Activated CD4-positive, alpha-beta T cell treated with anti-CD3 and anti-CD28 coated beads, Interleukin-10, Interleukin-2, amounts not matched to agents 100 ng/mL and 50 ng/mL, durations not matched to agents 16 hours and 8 hours (primary cell): ENCODE results near the gene INKA2.

Source experiments
- DNase-seq: peaks from one replicate; pipeline ENCODE4 v3.0.0-alpha.2; 2020

INKA2 gene

DNA sequence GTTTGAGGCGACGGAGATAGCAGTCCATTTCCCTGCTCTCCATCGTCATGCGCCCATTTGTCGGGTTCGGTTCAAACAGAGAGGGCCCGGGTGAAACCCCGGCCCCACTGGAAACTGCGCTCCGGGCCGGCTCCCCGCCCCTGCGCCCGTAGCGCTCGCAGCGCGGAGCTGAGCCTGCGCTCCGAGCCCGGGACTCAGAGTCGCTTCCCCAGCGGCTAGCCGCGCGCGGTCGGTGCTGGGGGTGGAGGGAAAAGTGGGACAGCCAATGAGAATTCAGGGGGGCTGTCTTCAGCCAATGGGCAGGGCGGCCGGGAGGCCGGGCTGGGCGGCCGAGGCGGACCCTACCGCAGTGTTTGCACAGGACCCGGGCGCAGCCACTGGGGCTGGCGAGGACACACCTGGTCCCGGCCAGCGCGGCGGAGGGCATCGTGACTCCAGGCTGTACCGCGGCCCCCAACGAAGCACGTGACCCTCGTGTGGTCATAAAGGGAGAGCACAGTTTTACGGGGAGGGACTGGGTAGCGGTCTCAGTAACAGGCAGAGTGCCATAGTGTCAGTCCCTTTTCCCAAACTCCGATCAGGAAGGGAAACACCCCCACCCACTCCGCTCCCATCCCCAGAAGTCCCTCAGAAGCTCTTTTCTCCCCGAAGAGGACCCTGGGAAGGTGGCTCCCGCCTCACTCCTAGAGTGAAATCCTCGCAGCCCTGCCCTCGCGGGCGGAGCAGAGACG, at the start of gene INKA2:
TSS of gene INKA2 (minus strand) at position 202 of the 731 bp plus-strand sequence. CDS start at position 49, 153 bp downstream.
- DNase-seq = peak; percentile 91

DNA sequence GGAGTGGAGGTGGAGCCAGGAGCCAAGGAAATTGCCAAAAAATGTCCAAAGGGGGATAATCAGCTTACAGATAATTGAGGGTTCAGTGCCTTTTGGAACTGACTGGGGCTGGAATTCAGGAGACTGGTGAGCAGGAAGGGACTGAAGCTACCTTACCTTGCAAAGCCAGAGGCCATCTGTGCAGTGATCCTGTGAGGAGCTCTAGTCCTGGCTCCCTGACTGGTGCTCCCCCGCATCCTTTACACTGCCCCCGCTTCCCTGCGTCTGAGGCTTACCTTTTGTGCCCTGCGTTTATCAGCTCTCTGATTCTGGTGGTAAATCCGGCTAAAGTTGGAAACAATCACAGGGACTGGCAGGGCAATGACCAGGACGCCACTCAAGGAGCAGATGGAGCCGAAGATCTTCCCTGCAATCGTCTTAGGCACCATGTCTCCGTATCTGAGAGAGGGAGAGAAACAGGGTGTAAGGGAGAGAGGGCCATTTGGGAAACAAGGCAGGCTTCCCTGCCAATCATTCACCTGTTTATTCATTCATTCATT, 47.5 kb upstream of the INKA2 start:
- DNase-seq = no peak

DNA sequence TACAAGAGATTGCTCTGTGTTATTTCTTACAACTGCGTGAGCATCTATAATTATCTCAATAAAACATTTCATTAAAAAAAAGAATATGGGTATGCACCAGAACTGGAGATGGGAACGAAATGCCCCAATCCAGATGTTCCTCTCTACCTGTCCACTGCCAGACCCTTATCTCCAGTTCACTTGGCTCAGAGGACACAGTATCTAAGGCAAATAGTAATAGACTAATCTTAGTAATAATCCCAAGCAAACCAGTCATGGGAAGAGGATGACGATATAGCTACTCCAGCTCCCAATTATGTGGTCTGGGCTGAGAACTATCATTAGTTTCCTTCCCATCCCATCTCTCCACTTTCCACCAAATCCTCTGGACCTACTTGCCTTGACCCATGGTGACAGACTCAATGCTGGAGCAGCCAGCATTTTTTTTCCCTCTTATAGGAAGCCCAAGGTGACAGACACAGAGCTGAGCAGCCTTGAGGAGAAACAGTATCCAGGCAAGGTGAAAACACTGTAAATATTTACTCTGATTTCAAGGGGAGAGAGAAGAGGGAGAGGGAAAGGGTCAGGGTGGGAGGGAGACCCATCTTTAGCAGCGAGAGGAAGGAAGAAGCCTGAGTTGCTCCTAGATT, 45.2 kb upstream of the INKA2 start:
- no peak for DNase-seq

DNA sequence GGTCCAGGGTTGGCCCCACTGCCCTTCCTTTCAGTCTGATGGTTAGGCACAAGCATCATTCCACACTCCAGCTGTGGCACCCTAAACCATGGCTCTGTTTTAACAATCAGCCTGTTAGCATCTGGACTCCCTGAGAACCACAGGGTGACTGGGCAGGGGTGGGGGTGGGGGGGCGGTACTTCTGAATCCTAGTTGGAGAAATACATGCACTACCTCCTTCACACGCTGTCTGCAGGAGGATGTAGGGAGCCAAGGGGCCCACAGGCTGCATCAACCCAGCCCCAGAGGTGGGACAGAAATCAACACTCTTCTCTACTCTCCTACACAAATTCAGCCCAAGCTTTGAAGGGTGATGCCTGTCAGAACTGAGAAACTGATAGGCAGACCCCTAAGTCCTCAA, 40.4 kb upstream of the INKA2 start:
- DNase-seq = no peak

DNA sequence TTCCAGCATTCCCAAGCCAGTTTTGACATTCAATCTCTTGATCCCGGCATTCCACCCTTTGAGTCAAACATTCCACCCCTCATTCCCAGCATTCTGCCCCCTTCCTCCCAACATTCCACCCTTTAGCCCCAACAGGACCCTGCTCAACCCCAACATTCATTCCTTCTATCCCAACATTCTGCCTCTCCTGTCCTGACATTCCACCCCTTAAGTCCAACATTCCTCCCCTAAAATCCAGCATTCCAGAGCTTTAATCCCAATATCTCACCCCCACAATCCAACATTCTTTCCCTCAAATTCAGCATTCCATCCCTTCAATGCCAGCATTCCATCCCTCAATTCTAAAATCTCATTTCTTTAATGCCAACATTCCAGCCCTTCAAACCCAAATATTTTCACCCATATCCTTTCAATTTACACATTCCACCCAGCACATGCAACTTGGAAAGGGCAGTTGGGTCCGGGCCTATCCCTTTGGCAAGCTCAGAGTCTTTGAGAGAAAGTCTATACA, 39.4 kb upstream of the INKA2 start:
- no peak for DNase-seq

DNA sequence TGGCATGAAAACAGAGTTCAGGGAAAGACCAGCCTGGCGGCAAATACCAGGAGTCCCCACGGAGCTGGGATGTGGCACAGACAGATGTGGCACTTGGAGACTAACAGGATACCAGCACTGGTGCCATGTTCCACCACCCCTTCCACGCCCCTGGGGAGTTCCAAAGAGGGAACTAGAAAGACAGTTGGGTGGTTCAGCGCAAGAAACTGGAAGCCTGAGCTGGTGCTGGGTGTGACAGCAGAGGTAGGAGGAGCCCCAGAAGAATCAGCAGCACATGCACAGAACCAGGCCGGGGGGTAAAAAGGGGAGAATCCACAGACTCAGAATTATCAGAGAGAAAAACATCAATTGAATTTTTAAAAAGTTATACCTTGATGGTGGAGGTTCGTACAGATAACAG, 38.9 kb upstream of the INKA2 start:
- no peak for DNase-seq

DNA sequence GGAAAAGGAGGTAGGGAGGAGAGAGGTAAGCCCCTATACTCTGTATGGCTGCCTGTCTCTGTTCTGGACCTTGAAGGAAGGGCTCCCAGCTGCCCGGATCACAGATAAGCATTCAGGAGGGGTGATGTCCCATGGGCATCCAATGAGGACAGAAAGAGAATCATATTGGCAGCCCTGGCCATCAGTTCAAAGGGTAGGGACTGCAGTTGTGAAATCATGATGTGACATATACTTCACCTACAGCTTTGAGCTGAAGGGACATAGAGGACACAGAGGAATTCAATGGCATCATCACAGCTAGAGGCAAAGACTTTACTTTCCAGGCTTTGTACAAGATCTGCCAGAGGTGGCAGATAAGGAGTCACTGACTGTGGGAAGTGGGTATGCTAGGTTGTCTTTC, 38.1 kb upstream of the INKA2 start:
- no peak for DNase-seq

DNA sequence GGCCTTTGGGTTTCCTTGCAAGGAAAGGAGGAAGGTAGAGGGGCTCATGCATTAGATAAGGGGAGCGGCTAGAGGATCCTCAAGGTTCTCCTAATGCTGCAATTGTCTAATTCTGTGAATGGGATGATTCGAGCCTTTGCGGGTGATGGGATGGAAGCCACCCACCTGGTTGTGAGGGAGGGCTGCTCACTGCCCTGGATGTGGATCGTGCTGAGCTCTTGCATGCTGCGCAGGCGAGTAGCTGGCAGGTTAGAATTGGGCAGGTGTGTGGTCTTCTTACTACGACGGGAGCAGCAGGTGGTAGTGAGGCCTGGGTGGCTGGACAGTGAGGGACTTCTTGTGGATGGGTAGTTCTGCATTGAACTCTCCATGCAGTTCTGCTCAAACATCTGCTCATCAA, 37.7 kb upstream of the INKA2 start:
- no peak for DNase-seq

DNA sequence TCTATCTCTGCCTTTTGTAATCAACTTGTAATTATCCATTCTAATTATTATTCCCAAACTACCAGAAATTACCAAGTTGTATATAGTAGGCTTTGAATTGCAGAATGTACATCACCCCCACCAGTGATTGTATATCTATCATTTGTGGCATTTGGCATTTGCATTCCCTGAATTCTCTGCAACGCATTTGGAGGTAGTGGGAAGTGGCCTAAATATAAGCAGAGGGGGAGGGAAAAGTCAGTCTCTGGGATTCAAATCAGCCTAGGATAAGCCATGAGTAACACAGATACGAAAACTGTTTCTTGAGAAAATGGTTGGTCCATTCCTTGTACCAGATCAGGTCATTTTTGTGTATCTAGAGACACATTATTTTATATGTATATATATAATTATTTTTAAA, 37.2 kb upstream of the INKA2 start:
- no peak for DNase-seq

DNA sequence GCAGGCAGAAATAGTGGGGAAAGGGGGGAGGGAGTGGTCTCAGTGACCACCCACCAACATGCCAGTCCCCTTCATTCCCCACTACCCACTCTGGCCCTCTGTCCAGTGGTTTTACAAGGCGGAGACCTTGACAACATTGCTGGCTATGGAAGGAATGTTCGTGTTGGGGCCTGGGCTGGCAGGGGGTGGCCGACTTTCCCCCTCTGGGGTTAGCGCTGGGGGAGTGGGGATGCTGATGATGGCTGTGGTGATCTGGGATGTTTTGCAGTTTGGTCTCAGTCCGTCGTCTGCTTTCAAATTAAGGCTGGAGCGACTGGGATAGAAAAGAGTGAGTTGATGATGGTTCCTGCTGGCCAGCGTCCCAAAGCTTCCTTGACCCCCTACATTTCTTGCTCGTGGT, 36.8 kb upstream of the INKA2 start:
- DNase-seq = no peak

DNA sequence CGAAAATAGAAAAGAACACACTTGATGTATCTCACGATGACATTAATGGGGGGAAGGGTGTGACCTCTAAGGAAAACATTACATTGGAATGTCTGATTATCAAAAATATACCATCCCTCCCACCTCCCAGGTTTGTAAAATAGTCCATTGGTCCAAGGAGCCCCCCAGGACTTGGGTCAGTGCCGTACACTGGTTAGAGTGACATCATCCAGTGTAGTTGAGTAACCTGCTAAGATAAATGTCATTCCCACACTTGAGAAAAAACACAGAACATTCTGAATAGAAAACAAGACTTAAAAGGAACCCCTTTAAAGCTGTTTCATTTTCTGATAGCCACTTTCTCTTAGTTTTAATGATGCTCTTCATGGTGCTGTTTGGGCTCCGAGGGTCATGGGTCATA, 31.7 kb upstream of the INKA2 start:
- no peak for DNase-seq

DNA sequence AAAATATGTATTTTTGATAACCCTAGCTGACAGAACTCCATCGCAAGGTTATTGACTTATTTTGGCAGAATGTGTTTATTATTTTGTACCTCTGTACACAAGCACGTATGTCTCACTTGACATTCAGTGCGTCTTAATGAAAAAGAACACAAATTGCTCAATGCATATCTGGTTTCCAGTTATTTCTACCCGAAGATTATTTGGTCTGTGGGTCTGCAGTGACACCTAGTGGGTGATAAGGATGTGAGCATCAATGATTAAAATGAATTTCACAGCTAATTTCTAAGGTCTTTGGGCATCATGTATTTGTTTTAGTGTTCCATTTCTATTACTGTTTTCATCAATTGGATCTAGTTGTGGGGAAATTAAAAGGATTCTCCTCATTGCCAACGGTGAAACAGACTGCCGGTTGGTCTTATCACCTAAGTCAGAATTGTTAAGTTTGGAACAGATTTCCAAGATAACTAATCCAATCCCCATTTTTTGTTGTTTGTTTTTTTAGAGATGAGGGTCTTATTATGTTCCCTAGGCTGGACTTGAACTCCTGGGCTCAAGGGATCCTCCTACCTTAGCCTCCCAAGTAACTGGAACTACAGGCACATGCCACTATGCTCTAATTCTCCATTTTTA, 30.4 kb upstream of the INKA2 start:
- peak; percentile 61 for DNase-seq

DNA sequence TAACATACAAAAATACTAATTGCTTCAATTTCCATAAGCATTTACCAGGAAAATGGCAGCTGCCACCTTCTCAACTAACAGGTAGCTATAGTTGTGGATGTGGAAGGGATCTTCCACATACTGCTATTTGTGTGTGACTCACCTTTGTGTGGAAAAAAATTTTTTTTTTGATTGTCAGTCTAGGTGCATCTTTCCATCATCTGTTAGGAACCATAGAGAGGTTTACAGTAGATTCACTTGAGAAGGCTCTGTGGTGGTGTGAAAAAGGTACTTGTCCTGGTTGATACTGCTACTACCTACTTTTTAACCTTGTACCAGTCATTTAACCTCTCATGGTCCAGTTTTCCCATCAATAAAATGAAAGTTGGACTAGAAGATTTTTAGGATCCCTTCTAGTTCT, 29.4 kb upstream of the INKA2 start:
- DNase-seq = no peak

DNA sequence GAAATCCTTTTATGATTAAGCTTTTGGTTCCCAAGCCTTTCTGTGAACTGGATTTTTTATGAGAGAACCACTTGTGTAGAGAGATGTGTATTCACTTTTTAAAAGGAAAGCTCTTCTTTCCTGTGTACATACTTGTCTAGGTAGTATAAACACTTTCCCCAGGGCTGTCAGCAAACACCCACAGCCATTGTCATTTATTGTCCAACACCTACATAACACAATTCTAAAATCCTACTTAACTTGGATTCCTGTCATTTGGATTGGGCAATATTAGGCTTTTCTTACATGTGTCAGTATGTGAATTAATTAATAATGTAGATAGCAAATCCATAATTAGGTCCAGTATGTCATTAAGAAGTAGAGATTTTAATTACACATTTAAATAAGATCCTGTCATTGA, 28.8 kb upstream of the INKA2 start:
- DNase-seq = no peak

DNA sequence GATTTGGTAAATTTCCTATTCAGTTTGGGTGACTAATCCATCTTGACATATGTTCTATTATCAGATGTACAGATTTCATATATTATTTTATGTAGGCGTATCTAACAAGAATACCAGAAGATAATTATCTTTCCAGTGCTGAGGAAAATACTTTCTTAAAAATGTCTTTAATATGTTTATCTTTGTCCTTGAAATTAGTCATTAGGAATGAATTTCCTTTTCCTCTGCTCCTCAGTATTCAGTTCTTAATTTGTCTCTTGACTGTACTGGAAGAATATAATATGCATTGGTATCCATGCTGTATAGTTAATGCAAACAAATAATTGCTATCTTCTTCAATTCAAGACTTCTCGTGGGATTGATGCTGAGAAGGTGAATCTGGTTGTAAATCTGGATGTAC, 23.1 kb upstream of the INKA2 start:
- no peak for DNase-seq

DNA sequence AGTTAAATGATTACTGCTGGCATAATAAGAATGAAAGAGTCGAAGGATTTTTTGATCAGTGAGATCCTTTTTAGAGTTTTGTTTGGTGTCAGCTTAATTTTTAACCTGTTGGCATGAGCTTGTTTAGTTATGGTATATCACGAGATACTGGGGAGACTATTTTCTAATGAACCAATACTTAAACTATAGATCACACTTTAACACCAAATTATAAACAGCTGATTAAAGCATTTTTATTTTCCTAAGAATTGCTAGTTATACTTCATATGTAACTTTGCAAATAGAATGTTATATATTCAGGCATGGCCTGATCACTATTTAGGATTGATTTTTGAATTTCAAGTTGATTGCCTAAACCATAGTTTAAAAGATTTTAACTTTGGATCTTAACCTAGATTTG, 22.5 kb upstream of the INKA2 start:
- no peak for DNase-seq

DNA sequence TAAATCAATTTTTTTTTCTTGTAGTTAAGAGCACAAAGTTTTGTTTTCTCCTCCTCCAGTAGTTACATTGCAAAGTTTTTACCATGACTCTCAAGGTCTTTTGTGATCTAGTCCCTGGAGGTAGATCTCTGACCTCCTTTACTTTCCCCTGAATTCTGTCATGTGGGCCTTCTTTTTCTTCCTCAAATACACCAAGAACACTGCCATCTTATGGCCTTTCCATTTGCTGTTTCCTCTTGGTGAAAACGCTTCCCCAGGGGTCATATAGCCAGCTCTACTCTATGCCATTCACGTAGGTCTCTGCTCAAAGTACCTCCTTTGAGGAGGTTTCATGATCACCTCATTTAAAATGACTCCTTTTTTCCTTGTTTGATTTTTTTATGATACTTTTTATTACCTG, 19.2 kb upstream of the INKA2 start:
- DNase-seq = no peak

DNA sequence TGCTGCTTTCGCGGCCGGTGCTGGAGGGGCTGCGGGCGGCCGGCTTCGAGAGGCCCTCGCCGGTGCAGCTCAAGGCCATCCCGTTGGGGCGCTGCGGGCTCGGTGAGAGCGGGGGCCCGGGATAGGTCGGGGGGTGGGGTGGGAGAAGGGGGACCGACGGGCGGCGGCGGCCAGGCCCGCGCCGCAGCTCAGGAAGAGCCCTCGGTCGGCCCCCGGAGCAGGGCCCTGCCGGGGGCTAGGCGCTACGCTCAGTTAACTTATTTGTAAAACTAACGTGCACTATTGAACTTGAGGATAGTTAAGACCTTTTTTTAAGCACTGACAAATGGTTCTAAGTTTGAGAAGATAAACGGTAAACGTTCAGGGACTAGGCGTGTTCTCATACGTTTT, 16.9 kb upstream of the INKA2 start:
- DNase-seq = no peak

DNA sequence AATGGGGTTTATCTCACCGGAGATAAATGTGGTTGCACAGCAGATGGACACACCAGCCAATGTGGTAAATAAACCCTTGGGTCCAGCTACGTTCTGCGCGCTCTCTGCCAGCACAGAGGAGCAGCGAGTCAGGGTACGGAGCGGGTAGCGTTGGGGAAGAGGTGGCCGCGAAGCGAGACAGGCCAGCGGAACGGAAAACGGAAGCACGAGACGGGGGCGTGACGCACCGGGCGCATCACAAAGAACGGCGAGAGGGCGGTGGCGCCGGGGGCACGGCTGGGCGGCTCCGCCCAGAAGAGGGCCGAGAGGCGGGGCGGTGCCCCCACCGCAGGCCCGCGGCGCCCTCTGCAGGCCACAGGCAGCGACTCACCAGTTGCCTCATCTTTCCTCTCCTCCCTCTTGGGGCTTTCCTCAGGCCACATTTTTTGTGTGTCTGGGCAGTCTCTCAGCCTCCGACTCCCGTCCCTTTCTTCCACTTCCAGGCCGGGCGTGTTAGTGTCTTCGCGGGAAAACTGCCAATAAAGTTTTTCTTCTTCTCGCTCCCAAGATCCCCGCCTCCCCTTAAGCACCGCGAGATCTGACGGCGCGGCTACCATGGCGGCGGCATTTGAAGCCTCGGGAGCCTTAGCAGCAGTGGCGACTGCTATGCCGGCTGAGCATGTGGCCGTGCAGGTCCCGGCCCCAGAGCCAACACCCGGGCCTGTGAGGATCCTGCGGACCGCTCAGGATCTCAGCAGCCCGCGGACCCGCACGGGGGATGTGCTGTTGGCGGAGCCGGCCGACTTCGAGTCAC, 16.3 kb upstream of the INKA2 start, which contains the start of gene DDX20:
TSS of gene DDX20 (plus strand) at position 571 of the 793 bp plus-strand sequence. CDS start at position 595, 24 bp downstream.
- DNase-seq = peak; percentile 95

DNA sequence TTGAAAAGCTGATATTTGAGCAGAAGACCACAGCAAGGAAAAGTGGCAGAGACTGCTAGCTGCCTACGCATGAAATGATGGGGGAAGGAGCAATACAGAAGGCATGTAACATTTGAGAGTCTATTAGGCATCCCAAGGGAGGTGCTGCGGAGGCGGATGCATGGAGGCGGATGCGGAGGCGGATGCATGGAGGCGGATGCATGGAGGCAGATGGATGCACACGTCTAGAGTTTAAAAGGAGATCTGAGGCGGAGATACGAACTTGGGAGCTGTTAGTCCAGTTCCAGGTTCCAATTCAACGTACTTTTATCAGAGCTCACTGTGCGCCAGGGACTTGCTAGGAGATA, 15.8 kb upstream of the INKA2 start:
- peak; percentile 38 for DNase-seq

DNA sequence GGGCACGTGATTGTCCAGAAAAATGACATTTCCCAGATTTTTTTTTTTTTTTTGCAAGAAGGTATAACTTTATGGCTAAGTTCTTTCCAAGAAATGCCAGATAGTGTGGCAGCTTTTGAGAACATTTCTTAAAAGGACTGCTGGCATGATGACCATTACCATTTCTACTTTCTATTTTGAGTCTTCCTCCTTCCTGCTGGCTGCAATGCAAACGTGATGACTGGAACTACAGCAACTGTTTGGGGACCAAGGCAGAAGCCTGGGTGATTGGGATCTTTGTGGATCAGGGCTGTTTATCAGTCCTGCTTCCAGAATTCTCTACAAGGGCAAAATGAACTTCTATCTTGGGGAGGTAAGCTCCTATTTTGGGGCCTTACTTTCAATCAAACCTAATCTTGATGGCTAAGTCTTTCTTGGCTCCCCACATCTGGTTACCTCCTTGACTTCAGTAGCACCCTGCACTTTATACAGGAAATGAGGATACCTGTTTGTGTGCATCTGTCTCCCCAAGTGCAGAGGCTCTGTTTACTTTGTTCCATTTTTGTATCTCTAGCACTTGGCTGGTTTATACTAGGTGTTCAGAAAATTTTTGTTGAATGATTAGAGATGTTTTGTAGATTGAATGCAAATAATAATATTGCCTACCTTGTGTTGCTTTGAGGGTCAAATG, 12.8 kb upstream of the INKA2 start:
- DNase-seq = no peak

DNA sequence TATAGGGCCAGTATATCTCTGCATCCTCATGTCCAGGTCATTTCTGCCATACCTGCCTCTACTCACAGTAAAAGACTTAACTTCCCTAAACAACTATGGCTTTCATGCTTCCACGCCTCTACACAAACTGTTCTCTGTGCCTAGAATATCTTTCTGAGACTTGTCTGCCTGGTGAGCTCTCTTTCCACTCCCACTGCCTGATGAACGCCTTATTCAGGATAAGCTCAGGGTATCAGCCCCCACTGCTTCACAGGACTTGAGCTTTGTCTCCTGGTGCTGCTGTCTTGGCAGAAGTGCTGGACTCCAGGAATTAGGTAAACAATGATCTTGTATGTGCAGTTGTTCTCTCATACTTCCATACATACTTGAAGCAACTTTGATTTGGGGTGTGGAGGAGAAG, 11.7 kb upstream of the INKA2 start:
- no peak for DNase-seq

DNA sequence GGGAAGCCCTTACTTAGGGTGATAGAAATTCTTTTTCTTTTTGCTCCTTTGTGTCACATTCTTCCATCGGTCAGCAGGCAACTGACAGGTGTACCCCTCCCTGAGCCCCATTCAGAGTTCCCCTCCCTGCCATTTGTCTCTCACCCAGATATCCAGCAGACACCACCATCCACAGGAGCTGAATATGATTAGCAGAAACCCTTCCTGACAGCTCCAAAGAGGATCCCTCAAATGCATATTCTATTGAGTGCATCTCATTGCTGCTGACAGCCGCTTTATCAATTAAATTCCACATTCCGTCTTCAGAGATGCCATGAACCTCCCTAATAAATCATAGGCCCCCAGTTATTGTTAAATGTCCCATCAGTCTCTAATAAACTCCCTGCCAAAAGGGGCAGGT, 10.4 kb upstream of the INKA2 start:
- DNase-seq = no peak
